Measurements from ENCODE around the gene NEDD9. TPM values are rescaled to one million over a fixed set of nuclear protein-coding genes. Genes with fewer than 3 reads are reported as not detected.

The NEDD9 gene
- total RNA-seq, 1 experiment from 2014 or later, result 1.2 TPM

DNA sequence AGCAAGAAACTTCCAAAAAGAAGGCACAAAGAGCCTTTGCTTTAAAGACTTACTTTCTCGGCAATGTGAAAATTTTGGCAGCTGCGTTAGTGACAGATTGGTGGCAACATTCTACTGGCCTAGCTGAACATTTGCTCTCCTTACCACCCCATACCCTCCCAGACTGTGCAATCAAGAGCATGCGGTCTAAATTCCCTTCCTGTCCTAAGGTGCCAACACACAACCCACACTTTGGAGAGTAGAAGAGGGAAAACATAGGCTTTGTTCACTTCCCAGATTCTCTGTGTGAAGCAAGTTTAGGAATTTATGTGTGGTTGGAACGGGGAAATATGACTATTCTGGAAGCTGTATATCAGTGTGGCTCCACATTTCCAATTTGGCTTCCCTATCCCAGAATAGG is 29.8 kb upstream of the NEDD9 start:
- DNase-seq (ENCODE audit: low spot score), result no peak

DNA sequence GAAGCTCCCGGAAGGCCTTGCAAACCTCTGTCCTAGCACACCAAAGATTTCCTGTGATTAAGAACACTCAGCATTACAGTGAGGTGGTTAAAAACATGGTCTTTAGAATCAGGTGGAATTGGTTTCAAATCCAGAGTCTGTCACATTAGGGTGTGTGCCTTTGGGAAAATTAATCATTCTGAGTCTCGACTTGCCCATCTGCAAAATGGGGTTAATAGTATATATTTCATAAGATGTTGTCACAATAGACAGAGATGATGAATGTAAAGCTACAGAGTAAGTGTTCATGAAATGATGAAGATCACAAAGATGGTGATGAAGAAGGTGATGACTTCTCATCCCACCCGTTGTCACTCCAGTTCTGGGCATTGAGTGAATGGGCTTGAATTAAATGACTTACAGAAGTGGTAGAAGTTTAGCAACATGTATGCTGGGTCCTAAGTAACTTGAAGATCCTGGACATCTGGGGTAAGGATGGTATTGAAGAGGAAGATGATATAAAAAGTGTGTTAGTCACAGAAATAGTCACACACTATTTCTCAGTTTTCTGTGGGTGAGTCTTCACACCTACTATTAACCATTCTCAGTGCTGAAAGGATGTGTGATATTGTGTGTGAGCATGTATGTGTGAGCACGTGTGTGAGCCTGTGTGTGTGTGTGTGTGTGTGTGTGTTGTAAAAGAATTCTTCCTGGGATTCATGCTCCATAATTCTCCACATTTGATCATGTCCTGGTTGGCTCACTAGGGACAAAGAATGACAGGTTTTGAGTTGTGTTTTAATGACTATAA is 28.0 kb upstream of the NEDD9 start:
- no peak for DNase-seq (ENCODE audit: low spot score)

DNA sequence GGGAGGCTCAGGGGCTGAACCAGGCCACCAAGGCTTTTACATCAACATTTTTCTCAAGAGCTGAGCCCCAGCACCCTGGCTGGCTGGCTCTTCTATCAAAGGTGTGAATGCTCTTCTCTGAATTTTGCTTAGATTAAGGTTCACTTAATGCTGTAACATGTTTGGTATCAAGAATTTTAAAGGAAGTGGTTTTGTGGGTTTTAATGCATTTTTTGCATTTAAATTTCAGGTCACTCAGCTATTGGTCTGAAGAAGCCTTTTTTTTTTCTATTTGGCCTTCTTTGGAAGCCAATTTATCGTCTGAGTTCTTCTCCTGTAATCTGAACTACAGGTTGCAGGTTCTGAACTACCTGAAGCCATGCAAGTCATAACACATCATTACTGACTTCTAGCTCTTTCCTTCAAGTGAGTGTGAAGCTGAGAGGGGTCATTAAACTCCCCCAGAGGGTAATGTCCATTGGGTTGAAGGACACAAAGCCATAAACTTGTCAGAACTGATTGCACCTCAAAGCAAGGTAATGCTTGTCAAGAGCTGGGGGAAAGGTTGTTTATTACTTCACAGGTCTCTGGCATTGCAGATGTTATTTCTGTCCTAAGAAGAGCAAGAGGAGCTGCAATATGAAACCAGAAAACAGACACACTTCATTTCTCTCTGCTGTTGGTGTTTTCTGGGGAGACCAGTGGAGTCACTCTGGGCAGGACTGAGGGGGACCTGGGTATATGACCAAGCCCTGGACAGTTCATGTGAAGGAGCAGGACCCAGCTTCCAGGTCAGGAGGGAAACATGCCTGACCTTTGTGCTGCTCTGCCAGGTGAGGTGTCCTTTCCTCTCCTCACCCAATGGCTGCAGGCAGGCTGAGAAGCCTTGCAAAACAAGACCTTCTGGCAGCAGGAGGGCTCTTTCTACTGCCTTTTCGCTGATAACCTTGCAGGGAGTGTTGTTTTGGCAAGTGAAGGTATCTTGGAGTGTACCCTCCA is 26.1 kb upstream of the NEDD9 start:
- no peak for DNase-seq (ENCODE audit: low spot score)

DNA sequence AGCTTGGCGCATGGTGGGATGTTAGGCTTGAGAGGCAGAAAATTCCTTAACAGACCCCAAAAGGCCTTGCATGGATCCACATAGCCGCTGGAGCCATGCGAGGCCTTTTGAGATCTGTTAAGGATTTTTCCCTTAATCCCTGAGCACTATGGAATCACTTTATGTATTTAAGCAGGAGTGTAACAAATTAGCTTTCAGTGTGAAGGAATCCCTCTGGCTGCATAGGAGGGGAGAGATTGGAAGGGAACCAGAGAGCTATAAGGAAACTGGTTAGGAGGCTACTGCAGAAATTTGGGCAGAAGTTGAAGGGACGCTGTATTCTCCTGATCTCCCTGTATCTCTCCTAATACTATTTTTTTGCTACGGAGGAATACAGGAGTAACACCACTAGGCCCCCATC is 23.1 kb upstream of the NEDD9 start:
- DNase-seq (ENCODE audit: low spot score), result no peak

DNA sequence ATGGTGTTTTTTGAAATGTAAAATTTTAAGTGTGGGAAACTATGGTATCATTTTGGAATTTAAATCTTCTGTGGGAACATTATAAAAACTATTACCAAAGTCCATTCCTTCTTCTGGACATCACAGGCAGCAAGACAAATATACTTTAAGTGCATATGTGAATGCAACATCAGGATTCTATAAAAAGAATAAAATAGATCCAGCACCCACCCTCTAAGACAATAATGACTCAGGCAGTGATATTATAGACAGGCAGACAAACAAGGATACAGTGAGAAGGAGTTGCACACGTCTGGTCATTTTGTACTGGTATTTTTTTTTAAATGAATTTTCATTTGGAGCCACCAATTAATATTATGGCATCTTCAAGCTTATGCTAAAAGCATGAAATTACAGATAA is 21.1 kb upstream of the NEDD9 start:
- DNase-seq (ENCODE audit: low spot score), result no peak

DNA sequence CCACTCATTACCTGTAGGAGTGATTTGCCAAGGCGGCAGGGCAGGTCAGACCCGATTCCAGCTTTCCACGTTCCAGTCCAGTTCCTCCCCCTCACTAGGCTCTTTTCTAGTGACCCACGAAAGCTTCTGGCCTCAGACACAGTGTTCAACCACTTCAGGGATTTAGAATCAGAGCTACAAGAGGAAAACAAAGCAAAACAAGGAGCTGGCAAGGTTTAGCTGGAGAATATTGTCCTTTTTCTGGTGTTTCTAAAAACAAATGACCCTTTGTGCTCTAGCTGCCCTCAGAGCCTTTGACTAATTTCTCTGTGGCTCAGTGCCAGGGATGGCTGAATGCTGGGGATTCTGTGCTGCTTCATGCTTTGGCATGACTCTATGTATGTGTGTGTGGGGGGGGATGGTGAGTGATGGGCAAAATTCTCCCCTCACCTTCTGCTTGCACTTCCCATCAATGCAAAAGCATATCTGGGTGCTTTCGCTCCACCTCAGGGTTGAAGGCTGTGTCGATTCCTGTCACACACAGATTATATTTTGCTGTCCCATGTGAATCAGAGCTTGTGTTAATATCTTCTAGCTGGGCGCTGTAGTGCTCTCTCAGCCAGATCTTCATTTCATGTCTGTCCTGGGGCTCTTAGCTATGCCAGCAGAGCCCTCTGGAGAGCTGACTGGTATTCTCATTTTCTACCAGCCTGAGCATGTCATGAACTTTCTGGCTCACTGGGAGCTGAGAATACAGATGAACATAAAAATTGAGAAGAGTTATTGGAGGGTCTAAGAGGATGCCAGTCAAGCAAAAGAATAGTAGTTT is 19.3 kb upstream of the NEDD9 start:
- DNase-seq (ENCODE audit: low spot score), result no peak

DNA sequence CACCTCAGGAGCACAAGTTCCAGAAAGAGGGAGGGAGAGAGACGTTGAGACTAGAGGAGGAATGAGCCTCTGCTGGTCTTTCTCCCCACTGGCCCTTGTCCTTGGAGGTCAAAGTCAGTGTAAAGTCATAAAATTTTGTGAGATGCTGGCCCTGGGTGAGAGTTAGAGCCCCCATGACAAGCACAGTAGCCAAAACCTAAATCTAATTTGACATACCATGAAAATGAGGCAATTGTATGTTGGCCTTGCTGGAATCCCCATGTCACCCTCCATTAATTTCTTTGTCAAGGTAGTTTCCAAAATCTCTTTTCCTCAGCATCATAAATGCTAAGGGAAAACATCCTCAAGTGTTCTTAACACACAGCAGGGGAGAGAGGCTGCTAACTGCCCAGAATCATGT is 17.6 kb upstream of the NEDD9 start:
- DNase-seq (ENCODE audit: low spot score), result no peak

DNA sequence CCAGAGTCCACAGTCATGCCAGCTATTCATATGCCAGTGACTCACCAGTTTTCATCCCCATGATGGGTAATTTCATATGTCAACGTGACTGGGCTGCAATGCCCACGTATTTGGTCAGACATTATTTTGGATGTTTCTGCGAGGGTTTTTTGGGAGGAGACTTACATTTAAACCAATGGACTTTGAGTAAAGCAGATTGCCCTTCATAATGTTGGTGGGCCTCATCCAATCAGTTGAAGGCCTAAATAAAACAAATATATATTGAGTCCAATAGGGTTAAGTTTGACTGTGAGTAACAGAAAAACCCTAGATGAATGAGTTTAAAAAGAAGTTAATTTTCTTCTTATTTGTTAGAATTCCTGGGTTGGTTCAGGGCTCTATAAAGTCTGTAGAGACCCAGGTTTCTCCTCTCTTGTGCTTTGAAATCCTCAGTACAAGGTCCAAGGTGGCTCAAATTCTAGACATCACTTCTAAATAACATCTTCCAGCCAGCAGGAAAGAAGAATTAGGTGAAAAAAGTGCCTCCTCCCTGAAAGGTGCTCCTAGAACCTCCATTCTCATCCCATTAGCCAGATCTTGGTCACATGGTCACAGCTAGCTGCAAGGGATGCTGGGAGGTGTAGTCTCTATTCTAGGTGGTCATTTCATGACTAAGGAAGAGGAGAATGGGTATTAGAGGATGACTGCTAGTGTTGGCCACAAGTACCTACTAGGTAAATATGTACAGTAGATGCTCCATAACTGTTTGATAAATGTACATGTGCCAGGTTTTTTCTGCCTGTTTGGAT is 16.7 kb upstream of the NEDD9 start:
- no peak for DNase-seq (ENCODE audit: low spot score)

DNA sequence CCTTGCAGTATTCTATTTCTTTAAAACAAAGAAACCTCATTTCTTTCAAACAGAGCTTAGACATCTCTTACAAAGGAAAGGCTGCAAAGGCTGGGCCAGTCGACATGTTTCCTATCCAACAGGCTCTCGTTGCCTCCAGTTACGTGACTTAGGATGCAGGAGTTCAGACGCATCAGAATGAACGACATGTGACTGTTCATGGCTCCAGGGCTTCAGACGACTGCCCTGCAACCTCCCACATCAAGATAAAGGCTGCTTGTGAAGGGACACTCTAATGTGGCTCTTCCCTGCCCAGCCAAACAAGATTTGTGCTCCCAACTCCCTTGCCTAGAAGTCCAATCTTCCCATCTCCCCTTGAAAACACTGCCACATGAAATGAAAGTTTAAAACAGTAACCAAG is 14.3 kb upstream of the NEDD9 start:
- DNase-seq (ENCODE audit: low spot score), result no peak

DNA sequence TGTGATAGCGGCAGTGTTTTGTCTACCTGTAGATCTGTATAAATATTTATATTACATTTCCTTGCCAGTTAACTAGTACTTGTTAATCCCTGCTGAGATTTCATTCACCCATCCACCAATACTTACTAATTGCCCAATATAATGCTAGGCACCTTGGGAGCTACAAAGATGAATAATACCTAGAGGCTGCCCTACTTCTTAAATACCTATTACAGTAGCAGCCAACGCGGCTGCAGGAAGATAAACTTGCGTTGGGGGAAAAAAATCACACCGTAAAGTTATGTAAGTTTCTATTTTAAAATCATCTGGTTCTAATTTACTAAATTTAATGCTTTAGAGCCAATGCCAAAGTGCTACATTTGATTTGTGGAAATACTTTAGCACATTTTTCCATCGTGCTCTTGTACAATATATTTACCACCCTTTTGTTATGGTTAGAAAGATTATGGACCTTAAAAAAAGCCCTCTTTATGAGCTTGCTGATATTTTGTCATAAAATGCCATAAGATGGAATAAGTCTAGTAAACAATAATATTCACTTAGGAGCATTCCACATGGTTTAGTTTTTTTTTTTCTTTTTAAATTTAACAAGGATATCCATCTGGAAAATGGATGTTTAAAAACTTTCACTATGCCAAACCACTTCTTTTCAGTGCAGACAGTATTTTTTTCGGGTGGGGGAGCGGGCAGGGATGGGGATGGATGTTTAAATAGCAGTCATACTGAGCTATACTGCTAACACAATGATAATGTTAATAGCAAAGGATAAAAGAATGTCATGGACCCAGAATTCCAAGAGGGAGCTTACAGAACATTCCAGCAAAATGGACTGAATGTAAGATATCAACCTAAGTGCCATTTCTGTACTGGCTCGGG is 13.2 kb upstream of the NEDD9 start:
- DNase-seq (ENCODE audit: low spot score), result no peak

DNA sequence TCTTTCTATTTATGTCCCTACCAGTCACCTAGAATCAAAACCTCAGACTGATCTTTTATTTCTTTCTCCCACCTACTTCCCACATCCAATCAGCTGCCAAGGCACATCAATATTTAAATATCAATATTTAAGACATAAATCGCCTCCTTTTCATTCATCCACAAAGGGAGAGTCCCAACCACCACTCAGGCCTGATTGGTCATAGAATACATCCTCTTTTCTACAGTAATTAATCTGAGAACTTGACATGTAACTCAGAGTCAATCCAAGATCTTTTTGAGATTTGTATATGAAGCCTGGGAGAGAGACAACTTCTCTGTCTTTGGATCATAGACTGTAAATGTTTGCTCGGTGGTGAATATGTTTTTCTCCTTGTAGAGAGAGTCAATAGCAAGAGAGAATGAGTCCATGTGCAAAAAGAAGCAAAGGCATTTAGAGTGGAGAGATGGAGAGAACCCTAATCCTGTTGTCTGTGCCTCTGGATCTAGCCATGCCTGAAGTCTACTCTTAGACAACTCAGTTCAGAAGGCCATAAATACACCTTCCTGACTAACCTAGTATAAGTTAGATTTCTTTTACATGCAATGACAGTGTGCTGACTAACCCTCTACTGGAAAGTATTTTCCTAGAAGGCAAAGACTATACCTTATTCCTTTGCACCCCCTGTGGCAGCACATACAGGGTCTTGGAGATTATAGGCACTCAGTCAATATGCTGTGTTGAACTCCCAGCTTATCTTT is 12.1 kb upstream of the NEDD9 start:
- no peak for DNase-seq (ENCODE audit: low spot score)

DNA sequence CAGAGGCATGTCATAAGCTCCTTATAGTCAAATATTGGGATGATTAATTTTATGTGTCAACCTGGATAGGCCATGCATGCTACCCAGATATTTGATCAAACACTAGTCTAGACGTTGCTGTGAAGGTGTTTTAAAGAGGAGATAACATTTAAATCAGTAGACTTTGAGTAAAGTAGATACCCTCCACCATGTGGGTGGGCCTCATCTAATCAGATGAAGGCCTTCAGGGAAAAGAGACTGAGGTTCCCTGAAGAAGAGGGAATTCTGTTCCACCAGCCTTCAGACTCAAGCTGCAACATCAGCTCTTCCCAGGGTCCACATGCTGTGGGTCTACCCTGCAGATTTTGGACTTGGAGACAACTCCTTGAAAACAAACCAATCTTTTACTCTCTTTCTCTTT is 11.4 kb upstream of the NEDD9 start:
- DNase-seq (ENCODE audit: low spot score), result no peak

DNA sequence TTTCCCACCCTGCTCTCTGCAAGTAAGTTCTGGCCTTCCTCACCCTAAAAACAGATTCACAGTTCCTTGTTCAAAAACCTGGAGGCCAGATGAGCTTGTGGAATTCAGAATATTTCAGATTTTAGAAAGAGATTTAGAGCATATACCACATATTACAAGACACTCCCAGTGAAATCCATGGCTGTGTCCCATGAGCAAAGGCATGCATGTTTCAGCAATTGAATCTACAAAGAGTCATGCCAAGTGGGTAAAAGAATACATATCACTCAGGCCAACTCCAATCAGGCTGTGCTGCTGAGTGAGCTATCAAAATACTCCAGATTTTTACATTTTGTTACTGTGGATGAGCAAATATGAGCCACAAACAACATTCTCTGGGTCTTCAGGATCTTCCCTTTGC is 10.2 kb upstream of the NEDD9 start:
- no peak for DNase-seq (ENCODE audit: low spot score)

DNA sequence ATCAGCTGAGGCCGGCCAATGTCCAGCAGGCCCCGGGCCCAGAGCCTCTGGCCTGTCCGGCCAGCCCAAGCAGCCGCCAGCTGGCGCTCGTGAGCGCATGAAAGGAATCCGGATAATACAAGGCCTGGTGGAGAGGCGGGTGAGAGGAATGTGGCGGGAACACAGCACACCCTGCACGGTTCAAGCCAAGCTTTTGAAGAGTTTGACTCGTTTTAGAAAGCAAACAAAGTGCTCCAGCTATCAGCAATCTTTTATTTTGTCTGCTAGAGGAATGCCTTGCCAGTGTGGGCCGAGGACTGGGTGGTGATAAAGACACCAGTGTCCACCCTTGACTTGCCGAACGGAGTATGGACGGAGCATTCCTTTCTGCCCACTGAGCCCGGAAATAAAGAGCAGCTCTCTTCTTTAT is 9.3 kb upstream of the NEDD9 start:
- no peak for DNase-seq (ENCODE audit: low spot score)

DNA sequence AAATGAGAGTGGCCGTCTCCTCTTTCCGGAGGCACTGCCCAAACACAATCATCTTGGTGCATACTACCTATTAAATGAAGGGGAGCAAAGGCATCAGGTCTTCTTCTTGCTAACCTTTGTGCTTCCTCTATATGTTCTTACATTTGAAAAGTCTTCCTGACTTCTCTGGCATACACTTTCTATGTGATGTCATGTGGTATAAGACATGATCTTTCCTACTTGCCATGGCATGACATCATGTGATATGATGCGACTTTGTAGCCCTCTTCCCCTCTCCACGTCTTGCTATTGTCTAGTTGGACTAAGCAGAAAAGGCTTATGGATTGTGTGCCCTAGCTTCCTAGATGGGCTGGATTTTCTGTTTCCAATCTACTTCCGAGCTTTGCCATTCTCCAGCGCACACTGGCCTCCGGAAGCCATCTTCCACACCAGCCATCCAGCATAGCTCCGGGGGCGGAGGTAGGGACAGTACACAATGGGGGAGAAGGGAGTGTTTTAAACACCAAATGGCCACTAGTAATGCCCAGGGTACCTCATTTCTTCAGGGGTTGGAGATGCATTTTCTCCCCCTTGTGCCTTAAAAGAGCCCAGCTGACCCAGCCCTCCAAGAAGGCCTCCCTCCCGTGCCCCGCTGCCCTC is 8.8 kb upstream of the NEDD9 start:
- DNase-seq (ENCODE audit: low spot score), result no peak

DNA sequence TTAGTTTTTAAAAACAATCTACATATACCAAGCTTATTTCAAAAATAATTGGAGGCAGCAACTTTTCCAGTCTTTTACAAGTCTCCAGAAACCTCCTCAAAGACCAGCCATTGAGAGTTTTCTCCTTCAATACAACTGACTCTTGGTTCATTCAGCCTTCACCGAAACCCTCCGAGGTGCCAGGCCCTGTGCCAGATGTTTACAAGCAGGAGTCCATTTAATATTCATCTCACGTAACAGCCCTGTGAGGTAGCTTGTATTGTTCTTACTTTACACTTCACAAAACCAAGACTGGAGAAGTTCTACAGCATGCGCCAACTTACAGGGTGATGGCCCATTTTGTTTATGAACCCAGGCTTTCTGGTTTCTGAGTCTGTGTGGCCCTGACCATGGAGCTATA is 5.5 kb upstream of the NEDD9 start:
- no peak for DNase-seq (ENCODE audit: low spot score)

DNA sequence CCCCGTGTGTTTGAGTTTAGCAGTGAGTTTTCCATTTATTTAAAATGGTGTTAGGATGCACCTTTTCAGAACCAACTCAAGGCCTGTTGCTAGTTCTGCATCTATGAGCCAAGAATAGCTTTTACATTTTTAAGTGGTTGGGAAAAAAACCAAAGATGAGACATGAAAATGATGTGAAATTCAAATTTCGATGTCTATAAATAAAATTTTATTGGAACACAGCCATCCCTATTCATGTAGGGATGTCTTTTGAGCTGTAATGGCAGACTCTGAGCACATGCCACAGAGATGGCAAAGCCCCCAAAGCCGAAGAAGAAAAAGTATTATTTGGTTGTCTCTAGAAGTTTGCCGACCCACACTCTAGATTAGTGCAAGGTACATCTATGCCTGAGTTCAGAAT is 5.0 kb upstream of the NEDD9 start:
- no peak for DNase-seq (ENCODE audit: low spot score)

DNA sequence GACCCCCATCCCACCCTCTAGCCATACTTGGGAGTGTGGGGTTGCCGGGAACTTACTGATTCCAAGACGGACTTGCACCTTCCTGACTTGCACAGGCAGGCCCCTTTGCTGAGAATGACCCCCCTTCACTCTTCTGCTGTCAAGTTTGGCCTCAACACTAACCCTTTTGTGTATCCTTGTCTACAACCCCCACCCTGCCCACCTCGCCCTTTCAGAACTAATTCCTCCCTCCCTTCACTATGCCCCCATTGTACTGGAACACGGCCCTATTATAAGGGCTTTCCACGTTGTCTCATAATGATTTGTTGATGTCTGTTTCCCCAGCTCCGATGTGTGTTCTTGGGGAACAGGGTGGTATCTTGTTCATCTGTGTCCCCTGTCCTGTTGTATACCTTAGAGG is 4.4 kb upstream of the NEDD9 start:
- no peak for DNase-seq (ENCODE audit: low spot score)

DNA sequence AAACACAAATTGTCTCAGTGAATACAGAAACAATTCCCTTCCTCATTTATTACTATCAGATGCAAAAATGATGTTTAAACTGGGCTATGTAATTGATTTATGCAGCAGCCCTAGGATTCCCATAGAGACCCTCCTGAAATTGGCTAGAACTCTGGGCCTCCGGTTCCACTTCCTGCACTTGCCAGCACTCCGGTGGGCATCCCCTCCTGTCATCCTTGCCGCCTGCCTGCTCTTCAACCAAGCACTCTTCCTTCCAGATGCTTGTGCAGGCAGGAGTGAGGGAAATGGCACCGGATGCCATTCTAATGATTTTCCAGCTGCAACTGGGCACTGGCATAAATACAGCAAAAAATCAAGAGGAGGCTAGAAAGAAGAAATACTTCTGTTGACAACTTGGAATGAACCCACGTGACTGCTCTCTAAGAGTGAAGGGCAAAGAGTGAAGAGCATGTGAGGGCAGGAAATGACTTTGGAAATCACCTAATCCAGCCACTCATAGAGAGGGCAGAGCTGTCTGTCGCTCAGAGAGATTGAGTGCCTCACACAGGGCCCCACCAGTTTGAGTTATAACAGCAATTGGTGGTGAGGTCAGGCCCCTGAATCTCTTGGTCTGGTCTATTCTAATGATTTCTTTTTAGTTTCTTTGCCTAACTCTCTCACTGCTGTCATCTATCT is 3.7 kb upstream of the NEDD9 start:
- DNase-seq (ENCODE audit: low spot score), result no peak

Measured in H4 (cell line).